H1 (cell line): ENCODE results near the gene PROK2. TPM values are rescaled to one million over a fixed set of nuclear protein-coding genes. Genes with fewer than 3 reads are reported as not detected.
A peak's percentile ranks its signal among the peaks of the same experiment; 100 is the strongest.

Experiments
- CTCF ChIA-PET: fragments of 300-600 bp; sonication (Branson Sonifier 250); formaldehyde crosslinking; loops from one replicate; lab custom pipeline; 2021; ENCODE audit not compliant: partially characterized antibody; lab: Charles Lee
- POLR2A ChIA-PET: fragments of 300-600 bp; sonication (Branson Sonifier 250); formaldehyde crosslinking; loops from one replicate; lab custom pipeline; 2021; ENCODE audit warnings: inconsistent platforms; ENCODE audit not compliant: partially characterized antibody; lab: Charles Lee
- DNase-seq, 2 experiments: peaks; one replicate each; pipeline versions ENCODE4 v3.0.0 to v3.0.0-alpha.2; 2010 to 2022; ENCODE audit warnings: low spot score in 2 of 2, low read depth in 1 of 2, mixed read lengths in 1 of 2
- FAIRE-seq: peaks from 2 replicates; lab custom pipeline; 2011; peaks lifted over from hg19 to GRCh38; lab: Jason Lieb, UNC
- H2AFZ ChIP-seq: 2 replicates; pipeline ENCODE4 v1.8.1; 2012; ENCODE audit warnings: low read length, inconsistent platforms
- H2AK5ac ChIP-seq: 2 replicates; pipeline ENCODE4 v1.6.1; 2013; ENCODE audit warnings: low read depth, low read length
- H2BK120ac ChIP-seq: replicated peaks from 2 replicates; pipeline ENCODE3; 2013; ENCODE audit warnings: low read depth, low read length, inconsistent platforms
- H2BK12ac ChIP-seq: 2 replicates; pipeline ENCODE4 v1.6.1; 2013; ENCODE audit warnings: low read depth, low read length
- H2BK15ac ChIP-seq: 2 replicates; pipeline ENCODE4 v1.6.1; 2013; ENCODE audit warnings: low read length
- H2BK20ac ChIP-seq: 2 replicates; pipeline ENCODE4 v1.6.1; 2013; ENCODE audit warnings: low read length
- H2BK5ac ChIP-seq: 2 replicates; pipeline ENCODE4 v1.6.1; 2013; ENCODE audit warnings: low read depth, low read length
- H3K14ac ChIP-seq: 2 replicates; pipeline ENCODE4 v1.6.1; 2013; ENCODE audit warnings: inconsistent platforms; ENCODE audit not compliant: insufficient read length
- H3K18ac ChIP-seq: 2 replicates; pipeline ENCODE4 v1.6.1; 2013; ENCODE audit warnings: low read length; ENCODE audit errors: extremely low read depth
- H3K23ac ChIP-seq: 2 replicates; pipeline ENCODE4 v1.6.1; 2013; ENCODE audit warnings: inconsistent platforms; ENCODE audit not compliant: insufficient read length
- H3K23me2 ChIP-seq: 2 replicates; pipeline ENCODE4 v1.6.1; 2013; ENCODE audit warnings: low read depth, low read length
- H3K27ac ChIP-seq: 2 replicates; pipeline ENCODE4 v1.6.1; 2011; ENCODE audit warnings: low read depth, low read length, inconsistent platforms
- H3K27me3 ChIP-seq, 4 experiments: replicated peaks in 1 of 4; 1 replicate in 1 of 4; 2 replicates in 3 of 4; pipeline versions ENCODE4 v1.6.1 to v1.8.1; 2011 to 2013; ENCODE audit warnings: low read length in 3 of 4, mild to moderate bottlenecking in 3 of 4, inconsistent platforms in 2 of 4, mixed read lengths in 2 of 4, moderate library complexity in 1 of 4; ENCODE audit not compliant: control insufficient read depth in 3 of 4, insufficient read depth in 3 of 4; ENCODE audit errors: extremely low read depth in 1 of 4
- H3K36me3 ChIP-seq, 4 experiments: 2 replicates each; pipeline versions ENCODE4 v1.6.1 to v1.8.1; 2011 to 2013; ENCODE audit warnings: mild to moderate bottlenecking in 4 of 4, low read length in 3 of 4, moderate library complexity in 2 of 4, control low read depth in 1 of 4, inconsistent platforms in 1 of 4; ENCODE audit not compliant: insufficient read depth in 4 of 4, control insufficient read depth in 2 of 4
- H3K4ac ChIP-seq: replicated peaks from 2 replicates; pipeline ENCODE3; 2013; ENCODE audit warnings: low read length, low read depth, mixed read lengths, inconsistent platforms; ENCODE audit not compliant: insufficient read length
- H3K4me1 ChIP-seq, 4 experiments: replicated peaks in 1 of 4; 1 replicate in 1 of 4; 2 replicates in 3 of 4; pipeline versions ENCODE4 v1.6.1 to v1.8.1; 2011 to 2013; ENCODE audit warnings: low read length in 3 of 4, inconsistent platforms in 2 of 4, mixed read lengths in 1 of 4; ENCODE audit not compliant: insufficient read depth in 4 of 4, control insufficient read depth in 3 of 4
- H3K4me2 ChIP-seq, 2 experiments: 2 replicates each; pipeline versions ENCODE4 v1.6.1 to v1.8.1; 2011 to 2013; ENCODE audit warnings: low read depth in 2 of 2, low read length in 2 of 2, control low read depth in 1 of 2, inconsistent platforms in 1 of 2, mild to moderate bottlenecking in 1 of 2; ENCODE audit not compliant: insufficient read depth in 1 of 2
- H3K4me3 ChIP-seq, 4 experiments: fragments of 200-600, 300-600 bp in 1 of 4; sonication (generic), shearing (Covaris generic), sonication (Bioruptor Twin) in 1 of 4; 2 replicates each; pipeline versions ENCODE4 v1.5.1 to v1.8.1; 2011 to 2016; ENCODE audit warnings: low read length in 4 of 4, low read depth in 3 of 4, control low read depth in 2 of 4, inconsistent platforms in 2 of 4, mild to moderate bottlenecking in 2 of 4, mixed read lengths in 1 of 4, moderate library complexity in 1 of 4; ENCODE audit not compliant: insufficient read depth in 2 of 4; ENCODE audit errors: extremely low read depth in 1 of 4
- H3K56ac ChIP-seq: replicated peaks from 2 replicates; pipeline ENCODE3; 2013; ENCODE audit warnings: low read depth, mild to moderate bottlenecking, mixed read lengths, low read length, inconsistent platforms; ENCODE audit not compliant: insufficient read length
- H3K79me1 ChIP-seq: 2 replicates; pipeline ENCODE4 v1.6.1; 2013; ENCODE audit warnings: low read depth, low read length, control low read depth
- H3K79me2 ChIP-seq, 2 experiments: 2 replicates each; pipeline versions ENCODE4 v1.6.1 to v1.8.1; 2012 to 2013; ENCODE audit warnings: low read length in 2 of 2, mild to moderate bottlenecking in 2 of 2, inconsistent platforms in 1 of 2; ENCODE audit not compliant: insufficient read depth in 2 of 2, control insufficient read depth in 1 of 2
- H3K9ac ChIP-seq, 4 experiments: replicated peaks in 1 of 4; 1 replicate in 1 of 4; 2 replicates in 3 of 4; pipeline versions ENCODE4 v1.6.1 to v1.8.1; 2011 to 2013; ENCODE audit warnings: low read depth in 3 of 4, low read length in 3 of 4, control low read depth in 2 of 4, mild to moderate bottlenecking in 2 of 4, moderate library complexity in 2 of 4, inconsistent platforms in 1 of 4; ENCODE audit errors: extremely low read depth in 1 of 4
- H3K9me3 ChIP-seq, 2 experiments: 2 replicates each; pipeline versions ENCODE4 v1.6.1 to v1.8.1; 2012 to 2013; ENCODE audit warnings: mild to moderate bottlenecking in 2 of 2, moderate library complexity in 2 of 2, control low read depth in 1 of 2, inconsistent platforms in 1 of 2, low read depth in 1 of 2, low read length in 1 of 2, mixed read lengths in 1 of 2; ENCODE audit not compliant: insufficient read depth in 2 of 2
- H4K20me1 ChIP-seq, 2 experiments: replicated peaks in 1 of 2; 2 replicates each; pipeline versions ENCODE3 to v1.8.1; 2011 to 2013; ENCODE audit warnings: inconsistent platforms in 2 of 2, low read length in 2 of 2, mild to moderate bottlenecking in 1 of 2; ENCODE audit not compliant: insufficient read depth in 2 of 2, control insufficient read depth in 1 of 2
- H4K5ac ChIP-seq: 2 replicates; pipeline ENCODE4 v1.6.1; 2013; ENCODE audit warnings: low read length, low read depth, mixed read lengths, inconsistent platforms; ENCODE audit not compliant: insufficient read length
- H4K8ac ChIP-seq: 2 replicates; pipeline ENCODE4 v1.8.0; 2013; ENCODE audit warnings: mild to moderate bottlenecking, moderate library complexity, low read length, inconsistent platforms; ENCODE audit not compliant: insufficient read depth; ENCODE audit errors: extremely low read depth
- H4K91ac ChIP-seq: replicated peaks from 2 replicates; pipeline ENCODE3; 2013; ENCODE audit warnings: low read length, mixed read lengths, inconsistent platforms; ENCODE audit not compliant: insufficient read length
- ATF3 ChIP-seq: IDR thresholded peaks from 2 replicates; pipeline ENCODE4 v1.6.1; 2011; ENCODE audit warnings: low read depth, mild to moderate bottlenecking, low read length; ENCODE audit not compliant: insufficient read depth
- CTBP2 ChIP-seq: IDR thresholded peaks from 2 replicates; pipeline ENCODE4 v1.7.0; 2011; ENCODE audit warnings: borderline replicate concordance, mild to moderate bottlenecking, moderate library complexity, mixed read lengths, low read length; ENCODE audit not compliant: insufficient read depth, insufficient read length
- EZH2 ChIP-seq: fragments of 200-600 bp; sonication (generic); IDR thresholded peaks from 2 replicates; pipeline ENCODE4 v1.7.1; 2012; ENCODE audit warnings: low read depth, mild to moderate bottlenecking, moderate library complexity, low read length, inconsistent platforms; ENCODE audit not compliant: severe bottlenecking
- PHF8 ChIP-seq: fragments of 200-600 bp; sonication (generic); conservative IDR thresholded peaks from 2 replicates; pipeline ENCODE4 v1.7.1; 2012; ENCODE audit warnings: low read depth, mild to moderate bottlenecking, inconsistent platforms, low read length, moderate library complexity
- RNF2 ChIP-seq: fragments of 200-900, 300-1000 bp; sonication (generic); IDR thresholded peaks from 2 replicates; pipeline ENCODE4 v1.7.1; 2016; ENCODE audit warnings: borderline replicate concordance, low read depth, mild to moderate bottlenecking, antibody characterized with exemption, low read length; ENCODE audit not compliant: poor library complexity, severe bottlenecking; ENCODE audit errors: missing control alignments
- SIN3A ChIP-seq, 2 experiments: IDR thresholded peaks in 1 of 2; conservative IDR thresholded peaks in 1 of 2; 2 replicates each; pipeline ENCODE4 v1.6.1; 2011 to 2012; ENCODE audit warnings: low read length in 2 of 2, improper control_type of control experiment in 1 of 2, low read depth in 1 of 2, mild to moderate bottlenecking in 1 of 2
- SUZ12 ChIP-seq: fragments of 200-600 bp; sonication (generic); IDR thresholded peaks from 2 replicates; pipeline ENCODE4 v1.6.1; 2012; ENCODE audit warnings: mild to moderate bottlenecking, inconsistent platforms, low read length, moderate library complexity, mixed read lengths
- TEAD4 ChIP-seq: IDR thresholded peaks from 2 replicates; pipeline ENCODE4 v1.6.1; 2012; ENCODE audit warnings: low read depth, low read length, inconsistent platforms, mixed read lengths
- WGBS, 2 experiments: shearing (Covaris generic) in 1 of 2; methylation state at CpG; one replicate each; pipeline versions ENCODE4 v1.1.6 to v1.1.7; 2013 to 2015; ENCODE audit warnings: low lambda C conversion rate in 2 of 2, mixed read lengths in 2 of 2, inconsistent platforms in 1 of 2, low coverage in 1 of 2, missing lambda C conversion rate in 1 of 2; ENCODE audit not compliant: insufficient replicate concordance in 2 of 2, insufficient coverage in 1 of 2, insufficient read length in 1 of 2; ENCODE audit errors: extremely low coverage in 1 of 2, missing lambda C conversion rate in 1 of 2; 5-methylcytosine and 5-hydroxymethylcytosine counted together
- polyA plus RNA-seq, 7 experiments: library from polyadenylated mRNA; depleted of rRNA in 3 of 7; stranded (reverse) in 5 of 7; unstranded in 2 of 7; fragments of >200 nt in 5 of 7; fragments of 200-250 nt in 2 of 7; gene quantifications; 1 replicate in 5 of 7; 2 replicates in 1 of 7; 4 replicates in 1 of 7; pipeline versions ENCODE4 v1.2.1 to v1.2.3, GENCODE V29; 2011 to 2013; ENCODE audit warnings: missing spikeins in 2 of 7, mixed read lengths in 2 of 7
- total RNA-seq: library from RNA; stranded (reverse); fragmentation: NEBNext Ultra II Directional; extraction: Animal tissue kit (Norgen Biotek cat#: 25700); gene quantifications from 2 replicates; pipeline ENCODE4 v1.2.1, GENCODE V29; 2021

Gene PROK2
- total and polyA plus RNA-seq, 2 of the 8 experiments (the other 6 are each of a cell fraction or from before 2014, with no cell fraction given): 0.50 to 1.8 TPM

- H2BK15ac ChIP-seq: no peak overlapping the region; the same call in 1 of the 2 replicates
- TF ChIP-seq SIN3A (conservative IDR thresholded peaks at IDR 0.05 in 1 of 2, IDR thresholded peaks at IDR 0.05 in 1 of 2; ENCODE audit: low read depth in 1 of 2, low read length in 2 of 2): 0 out of 4 replicates have a peak, but pooled peaks of 1 of the 2 experiments have one; percentile 23
- TF ChIP-seq CTBP2: no peak
- no peak for TF ChIP-seq ATF3
- no peak for TF ChIP-seq TEAD4
- peak; percentile 63 for TF ChIP-seq RNF2
- TF ChIP-seq SUZ12: peak; percentile 52; the same call in 1 of the 2 replicates
- peak; percentile 18; the same call in 1 of the 2 replicates for TF ChIP-seq PHF8
- TF ChIP-seq EZH2: peak; percentile 67
- 0 out of 2 replicates have a peak overlapping the region, but pooled peaks have one; percentile 61 for H2BK20ac ChIP-seq
- no peak overlapping the region for H2BK5ac ChIP-seq
- H4K20me1 ChIP-seq: no peaks in the 10 kb centered on the region
- no peaks in the 10 kb centered on the region; a peak in 1 of 4 replicates for H3K79me2 ChIP-seq
- FAIRE-seq: no peak
- no peak overlapping the region for H3K23ac ChIP-seq
- peak overlapping the region; percentile 94 for H4K91ac ChIP-seq
- no peak overlapping the region for H3K27ac ChIP-seq
- ChIA-PET CTCF (interaction anchor here (0.7 to 1.2 kb wide), 4 partner anchors 25 to 73 kb away, joined by 3 to 5 read pairs (median 4); no protein-coding TSS in a partner anchor), POLR2A (interaction anchor here (0.9 to 1.9 kb wide), 6 partner anchors 10 to 62 kb away, joined by 3 to 6 read pairs (median 4); partner anchors contain the start of gene PROK2)
- H3K18ac ChIP-seq: peak overlapping the region; percentile 95; the same call in 1 of the 2 replicates
- H4K8ac ChIP-seq: peak overlapping the region; percentile 73
- peak overlapping the region; percentile 48 for H3K4ac ChIP-seq
- H3K23me2 ChIP-seq: peaks cover 10% of the 10 kb centered on the region; the same call in 1 of the 2 replicates
- H3K4me2 ChIP-seq: peak overlapping the region; percentile 85 to 97
- no peaks in the 10 kb centered on the region for H3K79me1 ChIP-seq
- H2BK12ac ChIP-seq: peak overlapping the region; percentile 99; the same call in 1 of the 2 replicates
- no peak overlapping the region for H2AFZ ChIP-seq
- peak overlapping the region in 1 of 4 experiments; percentile 83; a peak in 2 of 7 replicates for H3K9ac ChIP-seq
- WGBS, 2 experiments: 13% methylated on average over 58 of the region's 65 CpGs; no CpG with 5 or more reads in 1 of the 2 experiments
- H3K9me3 ChIP-seq: no peaks in the 10 kb centered on the region
- H2BK120ac ChIP-seq: no peak overlapping the region
- H3K27me3 ChIP-seq: peaks cover 15 to 47% (median 41%) of the 10 kb centered on the region in 4 experiments
- peaks cover 0 to 12% (median 5%) of the 10 kb centered on the region in 4 experiments for H3K4me1 ChIP-seq
- peak in 1 of 2 experiments; percentile 55 for DNase-seq
- H3K14ac ChIP-seq: no peak overlapping the region
- H3K36me3 ChIP-seq: no peaks in the 10 kb centered on the region
- peak overlapping the region; percentile 18 for H3K56ac ChIP-seq
- H3K4me3 ChIP-seq: peak overlapping the region; percentile 50 to 58 (median 54)
- H2AK5ac ChIP-seq: no peak overlapping the region
- H4K5ac ChIP-seq: no peak overlapping the region
Measured at GRCh38 chr3:71754610-71755253, 30.2 kb downstream of the PROK2 start.
